Eye (tissue), 1 donor: ENCODE data around the gene WDR87.
"Not testable (repeated sequence)": the region's sequence is repeated elsewhere in the genome, so short reads cannot be mapped to it uniquely, and the experiment has no call there.

Experiments
- DNase-seq: peaks from one replicate; pipeline ENCODE4 v3.0.0-alpha.2; 2015

The WDR87 gene

DNA sequence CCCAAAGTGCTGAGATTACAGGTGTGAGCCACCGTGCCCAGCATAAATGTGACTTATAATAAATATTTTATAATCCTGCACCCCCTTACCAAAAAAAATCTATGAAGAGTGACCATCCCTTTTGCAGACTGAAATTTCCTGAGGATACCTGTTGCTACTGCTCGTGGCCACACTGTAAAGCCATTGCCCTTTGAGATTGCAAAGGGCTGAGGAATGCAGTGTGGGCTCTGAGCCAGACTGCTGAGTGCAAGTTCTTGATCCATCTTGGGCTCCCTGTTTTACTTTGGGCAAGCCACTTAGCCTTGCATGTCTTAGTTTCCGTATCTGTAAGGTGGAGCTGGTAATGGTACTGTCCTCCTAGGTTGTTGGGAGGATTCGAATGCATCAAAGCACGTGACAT is 24.0 kb upstream of the WDR87 start:
- no peak for DNase-seq

DNA sequence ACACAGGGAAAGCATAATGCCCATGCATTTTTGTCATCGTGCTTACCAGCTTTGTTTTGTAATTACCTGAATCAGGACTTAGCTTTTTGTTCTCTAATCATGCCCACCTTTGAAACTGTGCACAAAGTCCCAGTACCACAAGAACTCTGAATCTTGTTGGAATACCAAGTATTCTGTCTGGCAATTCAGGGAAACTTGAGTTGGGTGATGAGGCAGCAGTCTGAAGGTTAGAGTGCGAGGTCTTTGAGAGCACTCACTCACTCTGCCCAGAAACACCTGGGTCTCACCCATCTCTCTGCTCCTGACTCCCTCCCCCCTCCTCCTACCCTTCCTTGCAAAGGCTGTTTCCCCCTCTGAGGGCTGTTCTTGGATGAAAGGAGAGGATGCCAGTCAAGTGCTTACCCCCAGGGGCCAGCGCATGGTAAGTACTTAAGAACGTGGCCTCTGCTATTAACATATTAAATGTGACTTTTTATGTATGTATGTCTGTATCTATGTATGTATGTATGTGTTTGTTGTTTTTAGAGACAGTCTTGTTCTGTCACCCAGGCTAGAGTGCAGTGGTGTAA is 23.0 kb upstream of the WDR87 start:
- DNase-seq = peak; percentile 40

DNA sequence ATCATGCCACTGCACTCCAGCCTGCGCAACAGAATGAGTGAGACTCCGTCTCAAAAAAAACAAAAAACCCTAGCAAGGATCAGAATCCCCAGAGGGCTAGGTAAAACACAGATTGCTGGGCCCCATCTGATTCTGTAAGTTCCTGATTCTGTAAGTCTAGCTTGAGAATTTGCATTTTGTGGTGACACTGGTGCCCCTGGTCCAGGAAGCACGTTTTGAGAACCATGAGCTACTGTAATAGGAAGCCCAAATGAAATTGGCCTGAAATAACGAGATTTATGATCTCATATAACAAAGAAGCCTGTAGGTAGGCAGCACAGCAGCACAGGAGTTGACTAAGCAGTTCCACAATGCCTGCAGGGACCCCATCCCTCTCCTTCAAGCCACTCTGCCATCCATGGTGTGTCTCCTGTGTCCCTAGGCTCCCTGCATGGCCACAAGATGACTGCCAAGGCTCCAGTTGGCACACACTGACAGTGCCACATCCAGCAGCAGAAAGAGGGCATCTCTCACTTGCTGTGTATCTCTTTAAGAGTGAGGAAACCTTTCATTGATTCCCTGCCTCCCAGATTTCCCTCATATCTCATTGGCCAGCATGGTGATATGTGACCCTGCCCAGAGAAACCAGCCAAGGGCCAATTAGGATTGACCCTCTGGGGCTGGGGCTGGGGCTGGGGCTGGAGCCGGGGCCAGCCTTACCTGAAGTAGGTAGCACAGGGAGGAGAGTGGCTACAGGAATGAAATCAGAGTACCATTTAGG is 22.3 kb upstream of the WDR87 start:
- no peak for DNase-seq

DNA sequence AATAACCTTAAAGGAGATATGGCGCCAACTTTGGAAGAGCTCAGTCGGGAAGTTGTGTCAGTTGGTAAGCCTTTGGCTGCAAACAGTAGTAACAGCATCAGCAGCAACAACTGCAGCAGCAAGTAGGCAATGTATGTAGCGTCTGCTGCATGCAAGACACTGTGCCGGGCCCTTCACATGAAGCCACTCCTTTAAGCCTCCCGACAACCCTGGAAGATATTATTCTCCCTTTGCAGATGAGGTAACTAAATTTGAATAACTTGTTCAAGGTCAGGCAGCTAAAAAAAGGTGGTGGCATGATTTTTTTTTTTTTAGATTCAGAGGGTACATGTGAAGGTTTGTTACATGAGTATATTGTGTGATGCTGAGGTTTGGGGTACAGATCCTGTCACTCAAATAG is 20.3 kb upstream of the WDR87 start:
- DNase-seq = no peak

DNA sequence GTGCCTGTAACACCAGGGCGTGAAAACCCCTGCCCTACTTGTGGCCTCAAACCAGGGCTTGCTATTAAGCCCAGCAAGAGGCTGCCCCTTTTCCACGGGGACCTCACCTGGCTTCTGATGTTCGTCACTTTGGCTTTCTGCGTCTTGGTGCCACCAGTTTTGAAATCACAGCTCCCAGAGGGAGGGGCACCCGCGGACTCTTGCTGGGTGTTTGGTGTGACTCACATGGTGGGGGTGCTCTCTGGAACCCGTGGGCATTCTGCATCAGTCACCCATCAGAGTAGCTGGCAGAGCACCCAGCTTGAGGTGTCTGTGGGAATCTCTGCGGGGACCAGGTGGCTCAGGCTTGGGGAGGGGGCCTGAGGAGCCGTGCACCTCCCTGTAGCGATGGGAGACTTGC is 19.9 kb upstream of the WDR87 start:
- no peak for DNase-seq

DNA sequence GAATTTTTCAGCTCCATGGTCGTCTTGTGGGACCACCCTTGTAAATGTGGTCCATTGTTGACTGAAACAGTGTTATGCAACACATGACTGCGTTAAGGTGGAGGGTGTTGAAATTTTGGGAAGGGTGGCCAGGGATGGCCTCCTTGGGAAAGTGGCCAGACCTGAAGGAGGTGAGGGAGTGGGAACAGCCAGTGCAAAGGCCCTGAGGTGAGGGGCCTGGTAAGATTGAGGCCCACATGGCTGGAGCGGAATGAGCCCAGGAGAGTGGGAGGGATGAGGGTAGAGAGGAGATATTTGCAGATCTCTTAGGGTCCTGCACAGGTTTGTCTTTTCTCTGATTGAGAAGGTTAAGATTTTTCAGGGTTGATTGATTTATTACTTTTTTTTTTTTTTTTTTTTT is 18.8 kb upstream of the WDR87 start:
- no peak for DNase-seq

DNA sequence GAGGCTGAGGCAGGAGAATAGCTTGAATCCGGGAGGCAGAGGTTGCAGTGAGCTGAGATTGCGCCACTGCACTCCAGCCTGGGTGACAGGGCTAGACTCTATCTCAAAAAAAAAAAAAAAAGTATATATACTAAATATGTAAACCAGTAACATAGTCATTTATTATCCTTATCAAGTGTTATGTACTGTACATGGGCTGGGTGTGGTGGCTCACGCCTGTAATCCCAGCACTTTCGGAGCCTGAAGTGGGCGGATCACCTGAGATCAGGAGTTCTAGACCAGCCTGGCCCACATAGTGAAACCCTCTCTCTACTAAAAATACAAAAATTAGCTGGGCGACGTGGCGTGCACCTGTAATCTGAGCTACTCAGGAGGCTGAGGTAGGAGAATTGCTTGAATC is 18.2 kb upstream of the WDR87 start:
- DNase-seq = not testable (repeated sequence)

DNA sequence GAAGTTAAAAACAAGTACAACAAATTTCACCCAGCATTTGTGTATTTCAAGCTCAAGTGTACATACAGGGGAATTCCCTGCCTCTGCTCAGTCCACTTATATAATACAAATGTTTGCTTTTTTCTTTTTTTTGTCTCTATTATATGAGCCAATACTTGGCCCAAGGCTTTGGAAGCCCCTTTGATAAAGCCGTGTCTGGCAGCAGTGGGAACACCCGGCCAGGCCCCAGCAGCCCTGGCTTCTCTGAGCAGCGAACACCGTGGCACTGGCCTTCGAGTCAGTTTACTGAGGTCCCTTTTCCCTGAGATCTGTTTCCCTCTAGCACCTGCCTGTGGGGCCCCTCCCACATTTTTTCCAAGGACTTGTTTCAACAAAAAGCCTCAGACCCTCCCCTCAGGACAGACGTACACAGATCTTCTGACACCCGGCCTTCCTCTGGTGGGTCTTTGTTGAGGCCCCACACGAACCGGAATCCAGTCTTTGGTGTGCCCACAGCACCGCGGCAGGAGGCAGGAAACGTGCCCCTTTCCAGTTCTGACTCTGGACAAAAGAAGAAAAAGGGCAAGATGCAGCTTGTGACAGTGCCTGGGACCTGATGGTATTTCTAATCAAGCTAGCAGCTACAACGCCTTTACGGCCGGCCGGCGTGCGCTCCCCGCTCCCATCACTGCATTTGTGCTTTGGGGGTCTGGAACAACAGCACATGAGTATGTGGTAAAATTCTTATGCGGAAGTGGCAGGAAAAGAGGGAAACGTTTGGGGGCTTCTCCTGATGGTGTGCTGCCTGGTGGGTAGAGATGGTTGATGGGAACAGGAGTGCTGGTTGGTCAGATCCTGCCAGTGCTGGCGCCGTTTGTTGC is 14.4 kb upstream of the WDR87 start:
- no peak for DNase-seq

DNA sequence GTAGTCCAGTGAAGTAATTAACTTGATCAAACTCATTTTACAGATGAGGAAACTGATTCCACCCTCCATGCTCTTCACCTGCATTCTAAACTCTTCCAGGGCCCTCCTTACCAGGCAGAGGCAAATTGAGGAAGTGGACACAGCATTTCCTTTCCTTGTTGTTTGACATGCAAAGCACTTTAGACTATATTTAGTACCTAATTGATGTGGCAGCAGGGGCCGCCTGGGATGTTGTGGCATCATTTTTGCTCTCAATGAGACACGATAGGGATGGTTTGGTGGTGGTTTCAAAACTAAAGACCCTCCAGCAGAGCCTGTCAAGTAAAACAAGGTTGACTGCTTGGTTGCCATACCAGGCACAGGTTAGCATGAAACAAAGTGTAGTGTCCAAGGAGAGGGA is 8.5 kb upstream of the WDR87 start:
- no peak for DNase-seq

DNA sequence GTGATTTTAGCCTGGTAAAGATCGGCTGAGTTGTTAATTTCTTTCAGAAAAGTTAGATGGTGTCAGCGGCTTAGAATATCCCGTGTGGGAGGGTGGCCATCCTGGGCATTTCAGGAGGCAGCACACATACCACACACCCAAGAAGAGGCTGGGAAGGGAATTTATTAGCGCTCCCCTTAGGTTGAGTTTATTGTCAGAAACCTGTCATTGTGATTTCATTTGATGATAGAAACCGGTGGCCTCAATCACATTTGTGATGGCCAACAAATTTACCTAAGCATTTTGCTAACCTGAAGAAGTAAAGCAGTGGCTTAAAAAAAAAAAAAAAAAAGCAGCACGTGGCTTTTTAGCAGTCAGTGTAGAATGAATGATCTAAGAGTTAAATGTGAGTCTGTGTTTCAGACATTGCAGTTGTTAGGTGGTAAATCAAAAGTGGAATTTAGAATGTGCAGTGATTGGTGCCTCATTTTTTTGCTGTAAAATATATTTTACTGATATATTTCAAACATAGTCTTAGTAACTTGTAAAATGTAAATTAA is 3.3 kb upstream of the WDR87 start:
- DNase-seq = no peak

DNA sequence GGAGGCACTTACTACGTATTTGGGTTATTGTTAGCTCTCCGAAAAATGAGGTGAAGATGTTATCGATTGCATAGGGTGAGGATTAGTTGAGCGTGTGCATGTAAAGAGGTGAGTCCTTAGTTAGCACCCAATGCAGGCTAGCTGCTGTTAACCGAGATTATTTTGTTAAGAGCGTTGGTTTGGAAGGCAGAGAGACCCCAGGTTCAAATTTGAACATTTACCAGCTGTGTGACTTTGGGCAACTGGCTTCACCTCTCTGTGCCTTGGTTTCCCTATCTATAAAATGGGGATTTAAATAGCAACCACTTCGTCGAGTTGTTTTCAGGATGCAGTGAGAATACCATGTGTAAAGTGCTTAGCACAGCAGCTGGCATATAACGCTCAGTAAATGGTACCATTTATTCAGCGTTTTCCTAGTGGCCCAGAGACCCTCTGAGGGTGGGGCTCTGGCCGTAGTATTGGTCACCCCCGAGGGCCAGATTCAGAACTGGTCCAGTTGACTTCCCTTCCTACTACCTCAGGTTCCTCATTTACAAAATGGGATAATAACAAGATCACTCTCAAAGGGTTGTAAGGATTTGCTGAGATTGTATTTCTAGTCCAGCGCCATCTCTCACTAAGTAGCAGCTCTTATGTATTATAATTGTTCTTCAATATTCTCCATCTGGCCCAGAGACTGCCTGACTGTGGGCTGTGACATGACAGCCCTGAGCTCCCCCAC is 1.5 kb upstream of the WDR87 start:
- DNase-seq = no peak

DNA sequence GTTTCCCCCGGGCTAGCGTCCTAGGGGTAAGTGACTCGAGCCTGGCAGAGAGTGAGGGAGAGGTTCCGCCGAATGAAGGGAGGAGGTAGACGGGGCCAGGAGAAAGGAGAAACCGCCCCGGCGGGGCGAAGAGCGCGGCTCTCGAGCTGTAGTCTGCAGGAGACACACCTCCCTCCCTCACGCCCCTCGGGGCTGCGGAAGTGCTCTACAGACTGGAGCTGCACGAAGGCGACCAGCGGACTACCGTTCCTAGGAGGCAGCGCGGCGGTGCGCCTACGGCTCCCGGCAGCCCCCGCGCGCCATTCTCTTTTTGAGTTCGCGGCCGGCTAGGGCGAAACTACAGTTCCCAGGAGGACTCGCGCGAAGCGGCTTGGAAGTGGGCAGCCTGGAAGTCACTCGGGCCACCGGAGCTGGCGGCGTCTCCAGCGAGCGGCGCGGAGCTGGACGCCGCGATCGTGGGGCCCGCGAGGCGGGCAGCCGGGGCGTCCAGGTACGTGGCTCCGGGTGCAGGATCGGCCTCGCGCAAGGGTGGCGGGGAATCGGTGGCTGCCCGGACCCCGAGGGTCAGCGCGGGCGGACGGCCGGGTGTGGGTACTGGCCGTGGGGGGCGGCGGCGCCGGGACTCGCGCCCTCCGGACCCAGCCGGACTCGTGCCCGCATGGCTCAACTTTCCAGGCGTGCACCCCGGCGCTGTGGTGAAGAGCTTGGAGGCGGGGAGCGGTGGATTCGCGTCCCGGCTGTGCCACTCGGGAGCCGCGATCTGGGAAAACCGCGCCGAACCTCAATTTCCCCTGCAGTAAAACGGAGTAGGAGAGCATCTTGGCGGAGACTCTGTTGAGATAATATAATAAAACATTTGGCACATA is 708 bp upstream of the WDR87 start, which contains the start of gene SIPA1L3:
Gene SIPA1L3, plus strand, starts transcription at position 340 of the 866 bp plus-strand sequence. CDS start 174,358 bp downstream, outside the sequence.
- peak; percentile 98 for DNase-seq

DNA sequence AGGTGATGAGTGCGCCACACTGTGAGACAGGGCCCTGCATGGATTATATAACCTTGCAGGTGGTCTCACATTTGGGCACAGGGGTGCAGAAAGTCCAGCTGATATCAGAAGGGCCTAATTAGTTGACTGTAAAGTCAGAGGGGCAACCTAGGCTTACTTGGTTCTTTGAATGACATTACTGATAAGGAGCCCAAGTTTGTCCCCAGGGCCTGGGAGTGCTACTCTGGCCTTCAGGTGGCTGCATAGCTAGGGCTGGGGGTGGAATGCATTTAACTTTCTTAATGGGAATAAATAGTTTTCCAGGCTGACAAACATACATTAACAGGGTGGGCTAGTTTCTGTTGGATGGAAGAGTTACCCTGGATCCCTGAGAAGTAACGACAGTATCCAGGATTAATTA is 3.3 kb downstream of the WDR87 start:
- DNase-seq = no peak

DNA sequence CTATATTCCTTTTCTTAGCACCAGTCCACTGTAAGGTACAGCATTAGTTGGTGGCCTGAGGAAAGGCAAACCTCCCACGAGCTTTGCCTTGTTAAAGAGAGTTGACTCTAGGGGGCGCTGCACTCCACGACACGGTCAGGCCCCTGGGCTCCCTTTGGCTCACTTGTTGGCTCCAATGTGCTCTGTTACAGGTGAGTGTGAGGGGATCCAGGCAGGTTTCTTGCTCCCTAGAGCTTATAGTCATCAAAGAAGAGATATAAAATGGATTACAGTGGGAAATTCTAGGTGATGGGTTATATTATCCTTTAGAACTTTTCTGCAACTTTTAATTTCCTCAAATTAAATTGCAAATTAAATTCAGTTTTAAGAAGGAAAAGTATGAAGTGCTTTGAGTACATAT is 3.7 kb downstream of the WDR87 start:
- DNase-seq = peak; percentile 94

DNA sequence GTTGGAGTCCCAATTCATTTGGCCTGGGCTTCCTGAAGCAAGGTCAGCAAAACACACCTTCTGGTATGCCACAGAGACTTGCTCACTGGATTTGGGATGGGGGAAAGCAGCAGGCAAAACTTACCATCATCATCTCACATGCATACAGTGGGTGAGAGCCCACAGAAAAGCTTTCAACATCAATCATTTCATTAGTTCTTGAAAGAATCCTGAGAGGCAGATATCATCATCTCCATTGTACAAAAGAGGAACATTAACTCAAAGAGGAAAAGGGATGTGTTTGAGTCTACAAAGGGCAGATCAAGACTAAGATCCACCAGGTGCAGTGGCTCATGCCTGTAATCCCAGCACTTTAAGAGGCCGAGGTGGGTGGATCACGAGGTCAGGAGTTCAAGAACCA is 6.4 kb downstream of the WDR87 start:
- DNase-seq = no peak

DNA sequence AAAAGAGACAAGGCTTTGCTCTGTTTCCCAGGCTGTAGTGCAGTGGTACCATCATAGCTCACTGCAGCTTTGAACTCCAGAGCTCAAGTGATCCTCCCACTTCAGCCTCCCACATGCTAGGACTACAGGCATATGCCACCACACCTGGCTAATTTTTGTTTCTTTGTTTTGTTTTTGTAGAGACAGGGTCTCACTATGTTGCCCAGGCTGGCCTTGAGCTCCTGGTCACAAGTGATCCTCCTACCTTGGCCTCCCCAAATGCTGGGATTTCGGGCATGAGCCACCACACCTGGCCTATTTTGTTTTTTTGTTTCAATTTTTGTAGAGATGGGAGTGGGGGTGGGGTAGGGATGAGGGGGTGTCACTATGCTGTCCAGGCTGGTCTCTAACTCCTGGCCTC is 6.9 kb downstream of the WDR87 start:
- no peak for DNase-seq

DNA sequence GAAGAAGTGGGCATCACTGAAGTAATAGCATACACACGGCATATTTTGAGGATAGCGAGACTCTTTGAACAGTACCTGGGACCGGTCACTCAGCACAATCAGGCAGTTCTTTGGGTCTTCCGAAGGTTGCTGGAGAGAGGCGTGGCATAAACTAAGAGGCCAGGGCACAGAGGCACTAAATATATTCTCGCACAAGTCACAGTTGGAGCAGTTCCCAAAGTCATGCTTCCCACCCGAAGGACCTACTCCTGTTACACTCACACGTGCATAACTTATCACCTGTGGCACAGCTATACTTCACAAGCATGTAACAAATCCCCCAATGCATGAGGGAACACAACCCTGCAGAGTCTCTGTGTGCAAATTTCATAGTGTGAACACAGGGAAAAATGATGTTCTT is 10.2 kb downstream of the WDR87 start:
- no peak for DNase-seq

DNA sequence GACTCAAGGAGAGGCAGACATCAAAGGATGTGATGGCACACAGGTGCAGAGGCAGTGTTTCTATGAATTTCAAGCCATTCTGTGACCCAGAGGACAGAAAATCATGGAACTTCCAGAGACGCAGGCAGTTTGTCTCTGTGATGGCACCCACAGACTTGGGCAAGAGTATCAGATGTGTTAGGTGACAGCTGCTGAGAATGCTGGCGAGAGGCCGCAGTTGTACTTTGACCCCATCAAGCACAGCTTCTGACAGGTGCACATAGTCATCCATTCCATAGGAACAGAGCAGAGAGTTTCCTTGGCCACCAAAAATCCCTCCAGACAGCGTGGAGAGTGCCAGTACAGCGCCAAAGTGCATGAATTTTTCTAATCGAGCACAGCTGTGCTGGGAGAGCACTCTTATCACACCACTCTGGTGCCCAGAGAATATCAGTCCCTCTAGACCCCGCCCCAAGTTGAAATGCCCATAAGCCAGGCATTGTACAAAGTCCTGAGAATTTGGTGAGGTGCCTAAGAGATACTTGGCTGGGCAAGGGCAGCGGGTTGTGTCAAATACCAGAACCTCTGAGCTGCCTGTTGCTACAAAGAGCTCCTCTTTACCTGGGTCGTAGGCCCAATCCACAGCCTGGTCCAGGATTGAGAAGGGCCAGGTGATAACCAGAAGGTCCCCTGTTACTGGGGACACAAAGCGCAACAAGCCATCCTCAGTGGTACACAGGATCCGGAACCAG is 12.4 kb downstream of the WDR87 start:
- no peak for DNase-seq

DNA sequence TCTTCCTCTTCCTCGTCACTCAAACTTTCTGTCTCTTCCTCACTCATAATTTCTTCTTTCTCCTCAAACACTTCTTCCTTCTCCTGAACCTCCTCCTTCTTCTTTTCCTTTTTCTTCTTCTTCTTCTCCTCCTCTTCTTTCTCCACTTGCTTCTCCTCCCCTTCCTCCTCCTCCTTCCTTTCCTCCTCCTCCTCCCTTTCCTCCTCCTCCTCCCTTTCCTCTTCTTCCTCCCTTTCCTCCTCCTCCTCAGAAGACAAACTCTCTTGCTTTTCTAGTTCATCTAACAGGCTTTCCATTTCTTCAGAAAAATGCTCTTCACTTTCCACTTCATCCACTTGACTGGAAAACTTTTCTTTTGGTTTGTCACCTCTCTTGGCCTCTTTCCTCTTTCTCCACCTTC is 19.8 kb downstream of the WDR87 start:
- no peak for DNase-seq

DNA sequence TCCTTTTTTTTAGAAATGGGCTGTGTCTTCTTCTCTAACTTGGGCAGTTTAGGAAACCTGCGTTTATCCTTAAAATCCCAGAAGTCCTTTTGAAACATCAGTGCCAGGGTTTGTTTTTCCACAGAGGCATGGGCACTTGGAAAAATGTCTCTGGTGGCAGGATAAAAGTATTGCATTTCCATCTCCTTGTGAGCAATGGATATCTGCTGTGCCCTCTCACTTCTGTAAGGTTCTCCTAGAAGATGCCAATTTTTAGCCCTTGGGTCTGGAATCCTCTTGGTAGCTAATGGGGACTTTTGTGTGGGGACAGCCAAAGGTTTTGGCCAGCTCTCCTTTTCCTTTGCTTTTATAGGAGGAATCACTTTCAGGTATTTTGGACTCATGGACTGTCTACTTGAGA is 21.0 kb downstream of the WDR87 start:
- DNase-seq = no peak

DNA sequence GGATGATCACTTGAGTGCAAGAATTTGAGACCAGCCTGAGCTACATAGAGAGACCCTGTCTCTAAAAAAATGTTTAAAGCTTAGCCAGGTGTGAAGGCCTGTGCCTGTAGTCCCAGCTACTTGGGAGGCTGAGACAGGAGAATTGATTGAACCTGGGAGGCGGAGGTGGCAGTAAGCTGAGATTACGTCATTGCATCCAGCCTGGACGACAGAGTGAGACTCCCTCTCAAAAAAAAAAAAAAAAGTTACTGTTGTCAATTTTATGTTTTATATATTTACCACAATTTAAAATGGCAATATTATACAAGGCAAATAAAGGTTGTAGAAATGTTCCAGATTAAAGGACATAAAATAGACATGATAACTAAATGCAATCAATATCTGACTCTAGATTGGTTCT is 29.2 kb downstream of the WDR87 start:
- DNase-seq = no peak
